HG03025 (cell line): ENCODE measurements around the gene ZNF598.
A peak's percentile ranks its signal among the peaks of the same experiment; 100 is the strongest.

Source experiments
- ATAC-seq: cut with Tn5 transposase; IDR thresholded peaks from one replicate; pipeline ENCODE4 v1.9.1; 2021; ENCODE audit warnings: mild to moderate bottlenecking, moderate library complexity; ENCODE audit not compliant: unreplicated experiment, low FRiP score

The ZNF598 gene

DNA sequence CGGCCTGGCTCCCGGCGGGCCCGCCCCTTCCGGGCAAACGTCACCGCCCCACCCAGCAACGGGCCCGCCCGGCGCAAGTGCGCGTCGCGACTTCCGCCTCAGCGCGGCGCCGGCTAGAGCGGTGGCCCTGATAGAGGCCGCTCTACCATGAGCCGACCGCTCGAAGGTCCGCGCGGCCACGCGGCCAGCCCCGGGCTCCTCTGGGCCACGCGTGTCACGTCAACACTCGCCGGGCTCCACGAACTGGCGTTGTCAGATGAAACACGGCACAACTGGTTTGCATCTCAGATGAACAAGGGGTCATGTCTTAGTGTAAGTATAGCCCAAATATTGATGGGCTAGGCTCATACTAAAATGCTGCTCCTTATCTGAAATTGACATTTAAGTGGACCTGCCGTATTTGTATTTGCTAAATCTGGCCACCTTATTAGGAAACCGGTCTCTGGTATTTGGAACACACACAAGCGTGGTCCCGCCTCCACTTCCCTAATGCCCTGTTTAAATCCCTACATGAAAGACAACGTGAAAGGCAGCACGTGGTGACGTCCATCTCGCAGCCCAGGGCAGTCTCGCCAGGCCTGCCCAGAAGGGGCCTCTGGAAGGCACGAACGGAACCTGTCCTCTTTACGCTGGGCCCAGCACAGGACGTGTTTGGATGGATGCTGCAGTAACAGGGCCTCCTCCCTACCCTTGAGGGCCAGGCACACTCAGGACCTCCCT lies at the start of gene ZNF598:
Gene ZNF598 (minus strand): TSS at position 31 of the 720 bp plus-strand sequence.
- peak; percentile 48 for ATAC-seq

DNA sequence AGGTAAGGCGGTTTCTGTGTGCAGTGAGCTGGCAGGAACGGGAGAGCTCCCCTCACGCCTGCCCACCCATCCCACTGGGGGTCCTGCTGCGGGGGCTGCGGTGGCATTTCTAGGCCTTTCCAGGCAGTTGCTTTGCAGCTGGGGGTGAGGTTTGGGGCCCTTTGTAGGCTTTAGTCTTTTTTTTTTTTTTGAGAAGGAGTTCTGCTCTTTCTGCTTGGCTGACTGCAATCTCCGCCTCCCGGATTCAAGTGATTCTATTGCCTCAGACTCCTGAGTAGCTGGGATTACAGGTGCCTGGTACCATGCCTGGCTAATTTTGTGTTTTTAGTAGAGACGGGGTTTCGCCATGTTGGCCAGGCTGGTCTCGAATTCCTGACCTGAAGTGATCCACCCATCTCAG lies 49.3 kb upstream of the ZNF598 start:
- ATAC-seq: no peak

DNA sequence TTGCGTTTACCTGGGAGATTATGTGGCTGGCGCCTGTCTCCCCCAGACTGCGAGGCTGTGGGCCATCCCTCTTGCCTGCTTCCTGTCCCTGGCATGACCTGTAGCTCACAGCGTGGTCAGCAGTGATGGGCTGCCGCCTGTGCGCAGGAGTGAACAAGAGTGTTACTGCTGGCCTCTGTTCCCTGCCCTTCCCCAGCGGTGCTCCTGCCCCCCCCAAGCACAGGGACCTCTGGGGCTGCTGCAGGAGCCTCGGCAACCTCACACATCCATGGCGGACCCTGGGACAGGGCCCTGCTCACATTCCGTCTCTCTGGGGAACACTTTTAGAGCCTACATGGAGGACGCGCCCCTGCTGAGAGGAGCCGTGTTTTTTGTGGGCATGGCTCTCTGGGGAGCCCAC lies 48.8 kb upstream of the ZNF598 start:
- no peak for ATAC-seq

DNA sequence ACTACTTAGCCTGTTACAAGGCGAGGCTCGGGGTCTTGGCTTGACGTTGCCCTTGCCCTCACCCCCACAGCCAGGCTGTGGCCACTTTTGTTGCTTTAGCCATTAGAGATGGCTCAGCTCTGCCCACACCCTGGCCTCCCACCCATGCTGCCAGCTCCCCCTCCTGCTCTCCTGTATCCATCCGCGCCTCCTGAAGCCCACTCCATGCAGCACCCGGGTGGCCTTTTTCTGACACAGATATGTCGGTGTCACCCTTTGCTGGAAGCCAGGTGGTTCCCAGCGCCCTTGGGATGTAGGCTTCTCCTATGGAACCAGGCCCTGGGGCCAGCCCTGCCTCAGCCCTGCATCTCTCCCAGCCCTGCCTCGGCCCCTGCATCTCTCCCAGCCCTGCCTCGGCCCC lies 47.8 kb upstream of the ZNF598 start:
- no peak for ATAC-seq

DNA sequence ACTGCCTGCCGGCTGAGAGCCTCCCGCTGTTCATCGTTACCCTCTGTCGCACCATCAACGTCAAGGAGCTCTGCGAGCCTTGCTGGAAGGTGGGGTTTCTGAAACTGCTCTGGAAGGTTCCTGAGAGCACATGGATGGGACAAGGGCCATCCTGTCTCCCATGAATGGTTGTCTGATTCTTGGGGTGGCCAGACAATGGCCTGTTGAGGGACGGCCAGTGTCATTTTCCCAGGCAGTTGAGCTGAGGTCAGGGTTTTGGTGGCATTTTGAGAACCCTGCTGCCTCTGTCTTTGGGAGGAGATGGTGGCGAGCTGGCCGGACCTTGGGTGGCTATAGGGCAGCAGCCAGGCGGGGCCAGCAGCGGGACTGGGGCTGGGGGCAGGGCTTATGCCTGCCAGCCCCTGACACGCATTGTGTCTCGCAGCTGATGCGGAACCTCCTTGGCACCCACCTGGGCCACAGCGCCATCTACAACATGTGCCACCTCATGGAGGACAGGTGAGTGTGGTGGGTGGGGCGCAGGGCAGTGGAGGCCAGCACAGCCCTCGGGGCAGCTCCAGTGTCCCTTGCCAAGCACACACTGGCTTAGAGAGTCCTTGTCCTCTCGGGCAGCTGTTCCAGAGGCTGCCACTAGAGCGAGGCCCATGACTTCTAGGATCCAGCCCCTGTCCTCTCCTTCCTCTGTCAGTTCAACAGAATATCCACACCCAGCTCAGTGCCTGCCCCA lies 47.2 kb upstream of the ZNF598 start:
- no peak for ATAC-seq

DNA sequence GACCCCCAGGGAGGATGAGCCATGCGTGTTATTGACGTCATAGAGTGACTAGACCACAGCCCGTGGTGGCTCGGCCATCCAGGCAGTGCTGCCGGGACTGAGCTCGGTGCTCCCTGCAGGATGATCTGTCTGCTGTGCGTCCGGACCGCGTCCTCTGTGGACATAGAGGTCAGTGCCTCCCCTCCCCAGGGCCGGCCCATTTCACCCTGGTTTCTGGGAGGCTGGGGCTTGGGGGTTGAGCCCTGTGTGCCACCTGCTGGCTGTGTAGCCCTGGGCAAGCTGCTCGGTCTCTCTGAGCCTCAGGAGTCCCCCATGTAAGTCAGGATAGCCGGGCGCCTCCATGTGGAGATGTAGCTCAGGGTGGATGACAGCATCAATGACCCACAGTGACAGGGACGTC lies 46.5 kb upstream of the ZNF598 start:
- no peak for ATAC-seq

DNA sequence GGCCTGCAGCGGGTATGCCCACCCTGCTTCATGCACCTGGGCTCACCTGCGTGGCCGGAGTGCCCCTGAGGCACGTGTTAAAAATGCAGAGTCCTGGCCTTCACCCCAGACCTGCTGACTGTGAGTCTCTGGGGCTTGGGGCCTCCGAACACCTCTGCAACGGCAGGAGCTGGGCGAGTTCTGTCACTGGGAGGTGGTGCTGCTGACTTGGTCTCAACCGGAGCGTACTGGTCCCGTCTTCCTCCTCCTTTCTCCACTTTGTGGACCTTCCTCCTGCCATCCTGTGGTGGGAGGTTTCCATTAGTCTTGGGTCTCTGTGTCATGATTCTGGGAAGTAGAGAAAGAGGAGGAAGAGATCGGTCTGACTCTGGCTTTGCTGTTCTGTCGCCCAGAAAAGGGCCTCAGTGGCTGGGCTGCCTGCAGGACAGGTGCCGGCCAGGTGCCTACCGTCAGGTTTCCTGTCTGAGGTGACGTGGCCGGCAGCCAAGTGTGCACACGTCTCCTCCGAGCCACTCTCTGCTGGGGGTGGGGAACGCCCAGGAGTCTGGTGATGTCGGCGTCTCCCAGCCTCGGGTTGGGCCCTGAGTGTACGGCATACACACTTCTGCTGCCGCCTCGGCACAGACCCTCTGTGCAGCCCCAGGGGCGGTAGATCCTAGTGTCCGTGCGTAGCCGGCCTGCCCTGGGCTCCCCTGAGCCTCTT lies 45.1 kb upstream of the ZNF598 start:
- ATAC-seq: no peak

DNA sequence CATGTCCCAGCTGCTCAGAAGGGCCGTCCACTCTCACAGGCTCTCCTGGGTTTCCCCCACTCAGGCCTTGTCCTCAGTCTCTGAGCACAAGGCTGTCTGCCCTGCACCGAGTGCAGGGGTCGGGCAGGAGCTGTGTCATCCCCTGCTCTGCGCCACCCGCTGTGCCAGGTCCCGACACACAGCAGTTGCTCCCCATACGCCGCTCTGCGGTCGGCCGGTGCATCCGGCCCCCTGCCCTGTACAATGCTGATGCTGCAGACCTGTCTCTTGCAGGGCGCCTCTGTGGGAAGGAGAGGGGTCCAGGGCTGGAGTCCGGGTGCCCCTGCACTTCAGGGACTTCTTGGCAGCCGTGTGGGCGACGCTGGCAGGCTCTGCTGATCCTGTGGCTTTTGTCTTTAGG lies 44.3 kb upstream of the ZNF598 start:
- no peak for ATAC-seq

DNA sequence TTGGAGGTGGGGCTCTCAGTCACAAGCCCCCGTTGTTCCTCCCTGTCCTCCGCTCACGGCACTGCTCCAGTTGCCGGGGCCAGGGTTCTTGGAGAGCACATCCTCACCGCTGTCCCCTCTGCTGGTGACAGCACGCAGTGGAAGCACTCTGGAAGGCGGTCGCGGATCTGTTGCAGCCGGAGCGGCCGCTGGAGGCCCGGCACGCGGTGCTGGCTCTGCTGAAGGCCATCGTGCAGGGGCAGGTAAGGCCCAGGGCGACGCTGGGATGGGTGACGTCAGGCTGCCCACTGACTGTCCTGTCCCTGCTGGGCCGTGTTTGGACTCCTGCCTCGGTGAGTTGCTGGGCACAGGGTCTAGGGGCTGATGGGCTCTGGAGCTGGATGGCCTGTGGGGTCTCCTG lies 43.6 kb upstream of the ZNF598 start:
- ATAC-seq: no peak

DNA sequence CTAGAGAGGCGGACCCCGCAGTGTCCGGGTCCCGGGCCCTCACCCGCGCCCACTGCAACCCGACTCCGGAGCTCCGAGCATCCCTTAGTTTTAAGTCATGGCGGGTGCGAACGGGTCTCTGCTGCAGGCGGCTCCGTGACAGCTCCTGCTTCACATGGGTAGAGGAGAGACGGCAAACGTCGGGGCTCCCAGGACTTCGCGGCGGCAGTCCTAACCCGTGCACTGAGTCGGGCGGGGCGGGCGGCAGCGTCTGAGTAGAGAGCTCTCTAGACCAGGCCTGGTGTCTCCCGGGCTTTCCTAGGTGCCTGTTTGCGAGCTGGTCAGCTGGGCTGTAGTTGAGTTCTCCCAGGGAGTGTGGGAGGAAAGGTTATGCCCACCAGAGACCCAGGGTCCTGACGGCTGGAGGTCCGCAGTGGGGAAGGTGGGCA lies 38.5 kb upstream of the ZNF598 start:
- ATAC-seq: no peak

DNA sequence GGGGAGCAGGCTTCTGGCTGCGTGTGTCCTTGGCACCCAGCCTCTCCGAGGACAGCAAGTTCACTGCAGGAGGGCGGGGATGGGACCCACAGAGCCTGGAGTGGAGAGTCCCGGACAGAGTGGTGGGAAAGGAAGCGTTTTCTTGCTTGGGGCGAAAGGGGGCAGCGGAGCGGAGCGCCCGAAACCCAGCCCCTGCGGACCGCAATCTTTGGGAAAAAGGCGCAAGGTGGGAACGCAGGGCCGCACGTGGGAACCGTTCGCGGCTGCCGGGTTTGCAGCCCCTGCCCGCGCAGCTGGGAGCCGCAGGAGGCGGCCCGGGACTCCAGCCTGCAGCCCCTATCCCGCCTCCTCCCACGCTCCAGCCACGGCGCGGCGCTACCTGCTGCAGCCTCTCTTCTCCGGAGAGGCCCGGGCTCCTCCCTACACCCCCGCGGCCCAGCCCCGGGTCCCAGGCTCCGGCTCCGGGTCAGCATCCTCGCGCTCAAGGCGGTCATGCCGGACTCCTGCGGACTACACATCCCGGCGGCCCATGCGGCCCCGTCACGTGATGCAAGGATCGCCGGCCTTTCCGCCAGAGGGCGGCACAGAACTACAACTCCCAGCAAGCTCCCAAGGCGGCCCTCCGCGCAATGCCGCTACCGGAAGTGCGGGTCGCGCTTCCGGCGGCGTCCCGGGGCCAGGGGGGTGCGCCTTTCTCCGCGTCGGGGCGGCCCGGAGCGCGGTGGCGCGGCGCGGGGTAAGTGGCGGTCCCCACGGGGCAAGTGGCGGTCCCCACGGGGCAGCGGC lies 37.9 kb upstream of the ZNF598 start, which contains the start of the genes NTHL1 and TSC2:
Gene NTHL1 (minus strand): TSS at position 505 of the 786 bp plus-strand sequence. CDS start 11 bp downstream, at position 494.
Gene TSC2 (plus strand): TSS at position 656 of the 786 bp plus-strand sequence. CDS start 631 bp downstream, outside the sequence.
- peak; percentile 91 for ATAC-seq

DNA sequence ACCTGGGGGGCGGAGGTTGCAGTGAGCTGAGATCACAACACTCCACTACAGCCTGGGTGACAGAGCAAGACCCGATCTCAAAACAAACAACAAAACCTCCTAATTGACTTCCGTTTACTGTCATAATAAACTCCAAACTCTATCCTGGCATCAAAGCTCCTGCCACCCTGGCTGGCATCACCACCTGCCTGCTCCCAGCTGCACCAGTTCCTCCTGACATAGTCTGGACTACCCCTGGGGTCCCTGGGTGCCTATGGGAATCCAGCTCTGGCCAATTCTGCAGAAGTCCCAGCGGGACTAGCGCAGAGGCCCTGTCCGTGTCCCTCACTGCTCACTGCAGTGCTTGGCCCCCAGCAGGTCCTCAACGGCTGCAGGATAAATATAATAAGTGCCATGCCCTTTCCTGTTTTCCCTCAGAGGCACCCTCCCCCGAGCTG lies 37.3 kb upstream of the ZNF598 start:
- no peak for ATAC-seq

DNA sequence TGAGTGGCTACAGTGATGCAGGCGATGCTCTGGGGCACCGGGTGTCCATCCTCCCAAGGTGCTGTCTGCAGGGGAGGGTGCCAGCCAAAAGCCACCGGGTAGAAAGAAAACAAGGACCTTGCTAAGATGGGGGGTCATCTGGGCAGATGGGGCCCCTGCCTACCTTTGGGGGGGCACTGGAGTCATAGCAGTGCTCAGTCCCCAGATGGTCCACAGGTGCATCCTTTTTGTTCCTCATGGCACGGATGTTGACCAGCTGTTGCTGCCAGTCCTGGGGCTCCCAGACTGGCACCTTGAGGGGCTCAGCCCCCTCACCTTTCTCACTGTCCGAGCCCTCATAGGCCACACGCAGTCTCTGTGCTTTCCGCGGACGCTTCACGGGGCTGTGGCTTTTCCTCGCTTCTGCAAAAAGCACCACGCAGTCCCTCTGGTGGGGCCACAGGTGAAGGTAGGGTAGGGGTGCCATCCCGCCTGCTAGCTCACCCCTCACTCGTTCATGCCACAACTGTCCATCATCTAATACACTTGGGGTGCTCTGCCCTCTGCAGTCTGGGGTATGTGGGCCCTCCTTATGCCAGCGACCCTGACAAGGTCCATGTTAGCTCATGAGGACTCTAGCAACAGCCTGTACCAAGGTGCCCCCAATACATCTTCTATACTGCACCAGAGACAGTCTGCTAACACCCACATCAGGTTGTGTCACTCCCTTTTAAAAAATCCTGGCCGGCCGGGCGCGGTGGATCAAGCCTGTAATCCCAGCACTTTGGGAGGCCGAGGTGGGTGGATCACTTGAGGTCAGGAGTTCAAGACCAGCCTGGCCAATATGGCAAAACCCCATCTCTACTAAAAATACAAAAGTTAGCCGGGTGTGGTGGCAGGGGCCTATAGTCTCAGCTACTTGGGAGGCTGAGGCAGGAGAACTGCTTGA lies 36.6 kb upstream of the ZNF598 start:
- no peak for ATAC-seq

DNA sequence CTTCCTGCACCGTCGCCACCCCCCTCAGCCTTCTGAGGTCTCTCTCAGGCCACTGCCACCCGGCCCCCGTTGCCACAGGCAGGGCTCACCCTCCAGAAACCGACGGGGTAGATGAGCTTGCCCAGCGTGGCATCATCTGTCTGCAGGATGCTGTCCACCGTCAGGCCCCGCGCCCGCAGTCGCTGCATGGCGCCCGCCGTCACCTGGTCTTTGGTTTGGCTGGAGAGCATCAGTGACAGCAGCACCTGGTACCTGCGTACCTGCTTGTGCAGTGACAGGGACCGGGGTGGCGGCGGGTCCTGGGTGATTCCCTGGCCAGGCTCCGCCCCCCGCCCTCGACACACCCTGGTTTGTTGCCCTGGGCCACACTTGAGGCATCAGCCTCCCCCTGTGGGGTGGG lies 34.9 kb upstream of the ZNF598 start:
- no peak for ATAC-seq

DNA sequence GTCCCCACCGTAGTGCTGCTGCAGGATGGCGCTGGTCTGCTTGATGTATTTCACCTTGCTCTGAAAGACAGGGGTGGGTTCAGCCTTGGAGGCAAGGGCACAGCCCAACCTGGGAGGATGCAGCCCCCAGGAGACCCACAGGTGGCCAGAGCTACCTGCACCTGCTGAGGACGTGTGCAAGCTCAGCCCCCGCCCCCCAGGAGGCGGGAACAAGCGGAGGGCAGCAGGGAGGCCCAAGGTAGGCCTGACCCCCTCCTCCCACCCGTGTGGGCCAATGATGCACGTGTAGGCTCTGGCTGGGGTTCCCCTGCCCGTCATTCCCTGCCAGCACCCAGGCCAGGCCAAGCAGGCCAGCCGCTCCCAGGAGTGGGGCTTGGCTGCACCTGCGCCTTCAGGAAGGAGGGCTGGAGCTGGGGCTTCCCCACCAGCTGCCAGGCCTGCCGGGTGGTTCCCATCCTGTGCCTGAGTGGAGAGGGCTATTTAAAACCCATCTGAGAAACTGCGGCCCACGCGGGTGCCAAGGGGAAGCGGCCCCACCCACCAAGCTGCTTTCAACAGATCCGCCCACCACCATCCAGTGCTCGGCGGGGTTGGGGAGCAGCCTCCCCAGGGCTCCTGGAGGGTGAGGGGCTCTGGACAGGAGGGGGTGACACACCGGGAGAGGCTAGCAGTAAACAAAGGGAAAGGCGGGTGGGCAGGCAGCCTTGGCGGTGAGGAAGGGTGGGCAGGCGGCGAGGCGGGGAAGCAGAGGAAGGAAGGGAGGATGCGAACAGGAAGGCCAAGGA lies 34.2 kb upstream of the ZNF598 start:
- no peak for ATAC-seq

DNA sequence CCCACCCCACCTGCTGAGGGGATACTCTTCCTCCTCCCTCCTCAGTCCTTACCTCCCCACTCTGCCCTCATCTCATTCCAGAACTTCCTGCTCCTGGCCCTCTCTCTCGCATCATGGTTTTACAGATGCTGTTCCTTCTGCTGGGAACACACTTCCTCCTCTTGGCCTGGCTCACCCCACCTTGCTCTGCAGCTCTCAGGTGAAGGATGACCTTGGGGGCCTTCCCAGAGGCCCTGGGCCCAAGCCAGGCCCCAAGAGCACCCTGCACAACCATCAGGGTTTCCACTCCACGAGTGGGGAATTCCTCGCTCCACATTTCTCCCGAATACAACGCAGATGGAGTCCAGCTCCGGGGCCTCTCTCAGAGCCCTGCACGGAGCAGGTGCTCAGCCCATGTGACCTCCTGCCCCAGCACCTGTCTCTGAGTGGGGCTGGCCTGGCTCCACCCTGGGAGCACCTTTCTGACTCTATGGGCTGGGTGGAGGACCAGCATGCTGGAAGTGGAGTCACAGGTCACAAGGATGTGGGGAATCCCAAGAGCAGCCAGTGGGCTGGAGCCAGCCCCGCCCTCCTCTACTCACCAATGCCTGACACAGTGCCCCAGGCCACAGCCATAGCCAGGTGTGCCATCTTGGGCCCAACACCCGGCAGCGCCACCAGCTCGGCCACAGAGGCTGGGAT lies 33.5 kb upstream of the ZNF598 start:
- no peak for ATAC-seq

DNA sequence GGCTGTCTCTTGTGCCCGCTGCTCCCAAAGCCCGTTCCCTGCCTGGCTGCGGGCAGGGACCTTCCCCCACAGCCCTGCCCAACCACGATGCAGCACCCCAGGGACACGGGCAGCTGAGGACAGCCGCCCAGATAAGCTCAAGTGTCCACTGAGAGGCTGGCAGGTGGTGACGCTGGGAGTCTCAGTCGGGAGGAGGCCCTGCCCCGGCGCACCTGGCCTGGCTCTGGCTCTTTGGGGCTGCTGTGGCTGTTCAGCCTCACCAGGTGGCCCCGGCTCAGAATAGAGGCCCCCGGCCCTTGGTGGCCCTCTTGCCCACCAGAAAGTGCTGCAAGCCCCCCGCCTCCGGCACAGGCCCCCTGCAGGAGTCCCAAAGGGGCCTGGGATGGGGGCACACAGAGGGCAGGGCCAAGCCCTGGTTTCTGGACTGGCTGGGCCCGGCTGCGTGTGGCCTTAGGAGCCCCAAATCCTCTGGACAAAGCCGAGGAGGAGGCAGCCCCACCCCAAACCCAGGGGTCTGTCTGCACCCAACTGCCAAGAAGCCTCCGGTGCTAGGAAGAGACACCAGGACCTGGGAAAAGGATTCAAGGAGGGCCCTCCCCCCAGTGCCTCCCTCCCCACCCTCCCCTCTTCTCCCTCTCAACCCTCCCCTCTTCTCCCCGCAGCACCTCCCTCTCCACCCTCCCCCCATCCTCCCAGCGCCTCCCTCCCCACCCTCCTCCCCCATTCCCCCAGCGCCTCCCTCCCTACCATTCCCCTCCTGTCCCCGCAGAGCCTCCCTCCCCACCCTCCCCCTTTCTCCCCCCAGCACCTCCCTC lies 32.8 kb upstream of the ZNF598 start:
- ATAC-seq: no peak
